Tibial nerve (tissue), 4 donors: ENCODE data around the gene CD200R1L.

Source experiments
- CTCF ChIP-seq, 5 experiments: fragments of 200-600 bp in 3 of 5; fragments of 450-650 bp in 2 of 5; sonication (generic) in 3 of 5; IDR thresholded peaks; one replicate each; pipeline ENCODE4 v1.5.1; 2016 to 2019; ENCODE audit warnings: antibody characterized with exemption in 5 of 5, mild to moderate bottlenecking in 3 of 5, moderate library complexity in 2 of 5
- EP300 ChIP-seq, 2 donors: sonication (generic); formaldehyde crosslinking; IDR thresholded peaks; one replicate each; pipeline ENCODE4 v1.6.1; 2017; ENCODE audit warnings: antibody characterized with exemption in 2 of 2, mild to moderate bottlenecking in 1 of 2
- POLR2A ChIP-seq, 2 donors: fragments of 450-650 bp; IDR thresholded peaks; one replicate each; pipeline ENCODE4 v1.6.1; 2017; ENCODE audit warnings: antibody characterized with exemption in 2 of 2, mild to moderate bottlenecking in 2 of 2, moderate library complexity in 2 of 2

- TF ChIP-seq CTCF (IDR thresholded peaks at IDR 0.05) (no peak), POLR2A (IDR thresholded peaks at IDR 0.05) (no peak), EP300 (IDR thresholded peaks at IDR 0.05) (no peak)
Observed at GRCh38 chr3:112813016-112813415, 33.6 kb downstream of the CD200R1L start.
